Hepatocyte (in vitro differentiated cells): Measurements from ENCODE around the gene CADPS2.
A peak's percentile ranks its signal among the peaks of the same experiment; 100 is the strongest.

Experiments used
- EZH2 ChIP-seq: fragments of 200-600 bp; sonication (generic); IDR thresholded peaks from 2 replicates; pipeline ENCODE4 v1.6.1; 2016; ENCODE audit warnings: antibody characterized with exemption, mild to moderate bottlenecking, borderline replicate concordance
- TF ChIP-seq, protein P1 (sequence below): fragments of 200-600 bp; sonication (generic); IDR thresholded peaks from 2 replicates; pipeline ENCODE4 v1.5.1; 2016; ENCODE audit warnings: antibody characterized with exemption, mild to moderate bottlenecking; ENCODE audit not compliant: poor library complexity

DNA sequence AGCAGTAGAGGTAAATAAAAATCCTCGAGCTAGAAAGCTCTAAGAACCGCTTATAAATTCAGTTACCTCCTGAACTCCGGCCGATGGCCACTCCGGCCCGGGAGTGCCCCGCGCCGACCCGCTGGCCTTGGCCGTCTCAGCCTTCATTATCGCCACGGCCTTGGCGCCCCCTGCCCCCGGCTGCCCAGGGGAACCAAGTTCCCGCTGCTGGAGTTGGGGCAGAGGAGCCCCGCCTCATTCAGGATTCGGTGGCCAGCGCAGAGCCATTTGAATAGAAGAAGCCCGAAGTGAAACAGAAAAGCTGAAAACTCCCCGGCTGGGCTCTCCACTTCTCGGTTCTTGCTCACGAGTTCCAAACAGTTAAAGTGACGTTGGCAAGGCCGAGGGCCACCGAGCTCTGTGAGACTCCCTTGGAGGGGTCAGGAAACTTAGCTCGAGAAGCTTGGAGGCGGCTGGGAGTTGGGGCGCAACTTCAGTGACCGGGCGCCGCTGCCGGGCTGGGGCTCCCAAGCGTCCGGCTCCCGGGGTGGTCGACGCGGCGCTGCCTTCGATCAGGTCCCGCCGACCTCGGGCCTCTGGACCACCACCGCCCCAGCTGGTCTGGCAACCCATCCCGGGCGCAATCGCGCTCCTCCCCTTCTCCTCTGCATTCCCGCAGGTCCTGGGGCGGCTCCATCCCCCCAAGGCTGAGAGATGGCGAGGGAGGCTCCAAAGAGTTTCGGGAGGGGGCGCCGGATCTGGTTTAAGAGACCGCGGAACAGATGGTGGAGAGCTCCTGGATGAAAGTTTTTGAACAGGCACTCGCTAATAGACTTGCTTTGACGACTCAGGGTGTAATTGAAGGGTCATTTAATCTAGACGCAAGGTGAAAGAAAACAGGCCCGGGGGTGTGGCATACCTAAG, 575.9 kb downstream of the CADPS2 start:
- TF ChIP-seq EZH2: peak; percentile 85
- TF ChIP-seq, protein P1, sequence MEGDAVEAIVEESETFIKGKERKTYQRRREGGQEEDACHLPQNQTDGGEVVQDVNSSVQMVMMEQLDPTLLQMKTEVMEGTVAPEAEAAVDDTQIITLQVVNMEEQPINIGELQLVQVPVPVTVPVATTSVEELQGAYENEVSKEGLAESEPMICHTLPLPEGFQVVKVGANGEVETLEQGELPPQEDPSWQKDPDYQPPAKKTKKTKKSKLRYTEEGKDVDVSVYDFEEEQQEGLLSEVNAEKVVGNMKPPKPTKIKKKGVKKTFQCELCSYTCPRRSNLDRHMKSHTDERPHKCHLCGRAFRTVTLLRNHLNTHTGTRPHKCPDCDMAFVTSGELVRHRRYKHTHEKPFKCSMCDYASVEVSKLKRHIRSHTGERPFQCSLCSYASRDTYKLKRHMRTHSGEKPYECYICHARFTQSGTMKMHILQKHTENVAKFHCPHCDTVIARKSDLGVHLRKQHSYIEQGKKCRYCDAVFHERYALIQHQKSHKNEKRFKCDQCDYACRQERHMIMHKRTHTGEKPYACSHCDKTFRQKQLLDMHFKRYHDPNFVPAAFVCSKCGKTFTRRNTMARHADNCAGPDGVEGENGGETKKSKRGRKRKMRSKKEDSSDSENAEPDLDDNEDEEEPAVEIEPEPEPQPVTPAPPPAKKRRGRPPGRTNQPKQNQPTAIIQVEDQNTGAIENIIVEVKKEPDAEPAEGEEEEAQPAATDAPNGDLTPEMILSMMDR: no peak
